ENCODE data around the gene CIC. TPM values are rescaled to one million over a fixed set of nuclear protein-coding genes. Genes with fewer than 3 reads are reported as not detected.

Gene CIC
- total RNA-seq, 4 donors from 2014 or later = 57.5 to 91.6 (median 81.9) TPM

DNA sequence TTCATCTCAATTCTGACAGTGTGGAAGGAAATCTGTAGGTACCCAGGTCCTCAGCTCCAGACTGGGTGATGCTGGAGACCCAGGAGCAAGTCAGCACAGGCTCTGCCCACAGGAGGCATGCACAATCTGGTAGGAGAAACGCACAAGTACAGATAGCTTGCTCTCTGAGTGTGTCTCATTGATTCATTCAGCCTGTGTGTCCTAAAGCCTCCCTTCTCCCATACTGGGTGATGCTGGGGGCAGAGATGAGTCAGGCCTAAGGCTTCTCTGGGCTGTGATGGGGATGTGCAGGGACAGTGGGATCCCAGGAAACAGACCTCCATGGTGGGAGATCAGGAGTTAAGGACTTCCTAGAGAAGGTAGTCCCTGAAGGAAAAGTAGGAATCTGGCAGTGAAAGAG, 42.2 kb upstream of the CIC start:
- Histone ChIP-seq H3K36me3 (peaks cover 79% of the 10 kb centered on the region), H3K4me1 (no peaks in the 10 kb centered on the region), H3K27ac (no peak overlapping the region), H3K9me3 (no peaks in the 10 kb centered on the region), H3K27me3 (no peaks in the 10 kb centered on the region), H3K4me3 (no peak overlapping the region)
- no peak for DNase-seq (ENCODE audit: low spot score in 2 of 2)
- TF ChIP-seq EP300 (IDR thresholded peaks at IDR 0.05) (no peak), POLR2AphosphoS5 (IDR thresholded peaks at IDR 0.05) (no peak), POLR2A (IDR thresholded peaks at IDR 0.05) (no peak)
- TF ChIP-seq, protein P1, sequence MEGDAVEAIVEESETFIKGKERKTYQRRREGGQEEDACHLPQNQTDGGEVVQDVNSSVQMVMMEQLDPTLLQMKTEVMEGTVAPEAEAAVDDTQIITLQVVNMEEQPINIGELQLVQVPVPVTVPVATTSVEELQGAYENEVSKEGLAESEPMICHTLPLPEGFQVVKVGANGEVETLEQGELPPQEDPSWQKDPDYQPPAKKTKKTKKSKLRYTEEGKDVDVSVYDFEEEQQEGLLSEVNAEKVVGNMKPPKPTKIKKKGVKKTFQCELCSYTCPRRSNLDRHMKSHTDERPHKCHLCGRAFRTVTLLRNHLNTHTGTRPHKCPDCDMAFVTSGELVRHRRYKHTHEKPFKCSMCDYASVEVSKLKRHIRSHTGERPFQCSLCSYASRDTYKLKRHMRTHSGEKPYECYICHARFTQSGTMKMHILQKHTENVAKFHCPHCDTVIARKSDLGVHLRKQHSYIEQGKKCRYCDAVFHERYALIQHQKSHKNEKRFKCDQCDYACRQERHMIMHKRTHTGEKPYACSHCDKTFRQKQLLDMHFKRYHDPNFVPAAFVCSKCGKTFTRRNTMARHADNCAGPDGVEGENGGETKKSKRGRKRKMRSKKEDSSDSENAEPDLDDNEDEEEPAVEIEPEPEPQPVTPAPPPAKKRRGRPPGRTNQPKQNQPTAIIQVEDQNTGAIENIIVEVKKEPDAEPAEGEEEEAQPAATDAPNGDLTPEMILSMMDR (IDR thresholded peaks at IDR 0.05) = no peak
- 67% methylated on average over 1 of the region's 1 CpG for WGBS

DNA sequence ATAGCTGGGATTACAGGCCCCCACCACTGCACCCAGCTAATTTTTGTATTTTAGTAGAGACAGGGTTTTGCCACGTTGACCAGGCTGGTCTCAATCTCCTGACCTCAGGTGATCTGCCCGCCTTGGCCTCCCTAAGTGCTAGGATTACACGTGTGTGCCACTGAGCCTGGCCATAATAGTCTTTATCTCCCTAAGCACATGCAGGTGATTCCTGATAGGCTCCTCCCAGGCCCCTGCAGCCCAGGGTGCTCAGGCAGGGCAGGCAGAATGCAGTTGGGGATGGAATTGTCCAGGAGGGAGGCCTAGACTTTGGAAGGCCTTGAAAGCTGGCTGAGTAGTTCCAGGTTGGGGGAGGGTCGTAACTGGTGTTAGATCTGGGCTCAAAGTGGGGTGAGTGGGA, 40.4 kb upstream of the CIC start:
- no peak for DNase-seq (ENCODE audit: low spot score in 2 of 2)
- Histone ChIP-seq H3K36me3 (peaks cover 96% of the 10 kb centered on the region), H3K27me3 (no peaks in the 10 kb centered on the region), H3K4me1 (no peaks in the 10 kb centered on the region), H3K4me3 (no peak overlapping the region), H3K9me3 (no peaks in the 10 kb centered on the region), H3K27ac (no peak overlapping the region)
- WGBS = 86% methylated on average over 1 of the region's 4 CpGs
- TF ChIP-seq, protein P1 (IDR thresholded peaks at IDR 0.05) = no peak
- no peak for TF ChIP-seq EP300 (IDR thresholded peaks at IDR 0.05)
- TF ChIP-seq POLR2A (IDR thresholded peaks at IDR 0.05) = no peak
- no peak for TF ChIP-seq POLR2AphosphoS5 (IDR thresholded peaks at IDR 0.05)

DNA sequence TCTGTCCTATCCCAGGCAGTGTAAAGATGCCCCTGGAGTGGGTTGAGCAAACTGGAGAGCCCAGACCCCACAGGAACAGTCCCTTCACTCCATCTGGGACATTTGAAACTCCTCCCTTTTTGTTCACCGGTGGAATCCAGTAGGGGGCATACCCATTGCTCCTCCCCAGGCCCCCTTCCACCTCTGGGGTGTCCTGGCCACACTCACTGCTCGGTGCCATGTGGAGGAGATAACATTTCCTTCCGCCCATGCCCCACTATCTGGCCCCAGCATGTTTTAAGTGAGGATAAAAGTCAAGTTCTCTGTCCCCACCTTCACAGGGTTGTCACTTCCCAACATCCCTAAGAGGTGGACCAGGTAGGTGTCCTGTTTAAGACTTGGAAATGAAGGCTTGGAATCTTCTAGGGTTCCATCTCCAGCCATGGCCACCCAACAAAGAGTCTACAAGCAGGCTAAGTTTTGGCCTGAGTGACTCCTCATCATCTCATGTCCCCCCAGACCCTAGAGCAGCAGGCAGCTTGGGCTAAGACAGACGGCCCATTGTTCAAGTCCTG, 39.7 kb upstream of the CIC start:
- Histone ChIP-seq H3K4me1 (no peaks in the 10 kb centered on the region), H3K36me3 (peaks cover 100% of the 10 kb centered on the region), H3K9me3 (no peaks in the 10 kb centered on the region), H3K4me3 (no peak overlapping the region), H3K27me3 (no peaks in the 10 kb centered on the region), H3K27ac (no peak overlapping the region)
- no peak for DNase-seq (ENCODE audit: low spot score in 2 of 2)
- TF ChIP-seq POLR2A (IDR thresholded peaks at IDR 0.05) (no peak), EP300 (IDR thresholded peaks at IDR 0.05) (no peak), POLR2AphosphoS5 (IDR thresholded peaks at IDR 0.05) (no peak)
- TF ChIP-seq, protein P1 (IDR thresholded peaks at IDR 0.05) = no peak
- WGBS = 70% methylated on average over 4 of the region's 4 CpGs

DNA sequence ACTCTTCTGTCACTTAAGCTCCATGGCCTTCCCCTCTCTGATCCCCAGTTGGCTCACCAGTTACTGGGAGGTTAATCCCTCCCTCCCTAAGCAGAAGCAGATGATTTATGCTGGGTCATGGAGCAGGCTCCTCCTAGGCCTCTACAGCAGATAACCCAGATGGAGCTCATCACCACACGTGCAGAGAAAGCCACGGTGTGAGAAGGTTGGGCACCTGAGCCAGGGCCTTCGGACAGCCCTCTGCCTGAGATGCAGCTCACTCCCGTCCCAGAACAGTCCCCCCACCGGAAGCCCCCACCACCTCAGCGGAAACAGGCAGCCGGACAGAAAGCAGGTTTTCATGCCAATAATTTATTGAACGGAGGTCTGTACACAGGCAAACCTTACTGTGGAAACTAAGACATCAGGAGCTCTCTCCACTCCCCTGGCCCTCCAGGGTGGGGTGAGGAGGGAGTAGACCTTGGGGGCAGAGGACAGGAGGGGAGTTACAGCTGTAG, 39.1 kb upstream of the CIC start:
- TF ChIP-seq POLR2A (IDR thresholded peaks at IDR 0.05) = no peak

DNA sequence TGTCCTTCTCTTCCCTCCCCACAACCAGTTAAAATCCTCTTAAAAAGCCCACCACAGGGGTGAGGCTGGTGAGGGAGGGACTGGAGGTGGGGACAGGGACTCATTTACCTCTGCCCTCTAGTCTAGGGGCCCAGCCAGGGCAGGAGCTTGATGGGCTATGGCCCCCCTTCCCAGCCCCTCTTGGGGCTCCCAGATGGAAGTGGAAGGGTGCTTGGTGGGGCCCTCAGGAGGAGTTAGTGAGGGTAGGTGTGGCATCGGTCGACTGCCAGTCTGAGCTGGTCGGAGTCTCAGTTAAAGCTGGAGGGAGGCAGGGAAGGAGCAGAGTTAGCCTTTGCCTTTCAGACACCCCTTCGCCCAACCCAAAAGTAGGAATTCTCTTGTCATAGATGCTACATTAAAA, 38.5 kb upstream of the CIC start:
- TF ChIP-seq POLR2A (IDR thresholded peaks at IDR 0.05) (no peak), EP300 (IDR thresholded peaks at IDR 0.05) (no peak)
- TF ChIP-seq, protein P1 (IDR thresholded peaks at IDR 0.05) = no peak
- Histone ChIP-seq H3K4me3 (no peak overlapping the region), H3K4me1 (no peaks in the 10 kb centered on the region), H3K27me3 (no peaks in the 10 kb centered on the region), H3K9me3 (no peaks in the 10 kb centered on the region), H3K36me3 (peaks cover 100% of the 10 kb centered on the region), H3K27ac (no peak overlapping the region)
- WGBS = 73% methylated on average over 4 of the region's 4 CpGs
- DNase-seq (ENCODE audit: low spot score in 2 of 2) = no peak

More for the DNA sequence above, 39.1 kb upstream of the CIC start:
- H3K4me3 ChIP-seq = no peak overlapping the region
- 30% methylated on average over 8 of the region's 8 CpGs for WGBS
- DNase-seq (ENCODE audit: low spot score in 2 of 2) = no peak
- H3K27ac ChIP-seq = no peak overlapping the region
- H3K36me3 ChIP-seq = peaks cover 100% of the 10 kb centered on the region
- no peaks in the 10 kb centered on the region for H3K27me3 ChIP-seq
- H3K4me1 ChIP-seq = no peaks in the 10 kb centered on the region
- H3K9me3 ChIP-seq = no peaks in the 10 kb centered on the region

DNA sequence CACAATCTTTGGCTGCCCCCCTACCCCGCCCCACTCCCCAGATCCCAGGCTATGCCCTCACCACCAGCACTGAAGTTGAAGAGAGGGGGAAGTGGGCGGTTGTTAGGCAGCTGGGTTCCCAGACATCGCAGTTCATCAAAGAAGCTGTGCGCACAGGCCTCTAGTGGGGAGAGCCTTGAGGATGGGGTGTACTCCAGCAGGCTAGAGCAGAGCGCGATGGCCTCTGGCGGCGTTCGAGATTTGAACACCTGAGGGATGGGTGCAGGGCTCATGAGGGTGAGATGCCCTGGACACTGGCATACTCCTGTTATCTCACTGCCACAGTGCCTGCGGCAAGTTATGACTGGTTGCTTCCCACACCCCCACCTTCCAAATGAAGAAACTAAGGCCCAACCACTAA, 36.6 kb upstream of the CIC start:
- DNase-seq (ENCODE audit: low spot score in 2 of 2) = no peak
- Histone ChIP-seq H3K27ac (no peak overlapping the region), H3K27me3 (no peaks in the 10 kb centered on the region), H3K9me3 (no peaks in the 10 kb centered on the region), H3K36me3 (peaks cover 99% of the 10 kb centered on the region), H3K4me3 (no peak overlapping the region), H3K4me1 (no peaks in the 10 kb centered on the region)
- TF ChIP-seq POLR2A (IDR thresholded peaks at IDR 0.05) = no peak
- TF ChIP-seq POLR2AphosphoS5 (IDR thresholded peaks at IDR 0.05) = no peak
- 97% methylated on average over 10 of the region's 10 CpGs for WGBS

Measured in suprapubic skin (tissue), 4 donors.